Activated naive CD4-positive, alpha-beta T cell treated with anti-CD3 and anti-CD28 coated beads, Interleukin-2, amount 50 U/mL, for 24 hours (primary cell): Measurements from ENCODE around the gene MLLT1.
A peak's percentile ranks its signal among the peaks of the same experiment; 100 is the strongest.

Source experiments
- H3K27ac Mint-ChIP-seq: one replicate; pipeline ENCODE4 v1.8.0; 2021; ENCODE audit warnings: mild to moderate bottlenecking, mixed read lengths
- H3K27me3 Mint-ChIP-seq: one replicate; pipeline ENCODE4 v1.8.0; 2021; ENCODE audit warnings: mixed read lengths
- H3K36me3 Mint-ChIP-seq: one replicate; pipeline ENCODE4 v1.8.0; 2021; ENCODE audit warnings: mixed read lengths
- H3K4me1 Mint-ChIP-seq: one replicate; pipeline ENCODE4 v1.8.0; 2021; ENCODE audit warnings: mixed read lengths
- H3K4me3 Mint-ChIP-seq: one replicate; pipeline ENCODE4 v1.8.0; 2021; ENCODE audit warnings: mild to moderate bottlenecking, mixed read lengths
- H3K9me3 Mint-ChIP-seq: one replicate; pipeline ENCODE4 v1.8.0; 2021; ENCODE audit warnings: mixed read lengths

The MLLT1 gene

DNA sequence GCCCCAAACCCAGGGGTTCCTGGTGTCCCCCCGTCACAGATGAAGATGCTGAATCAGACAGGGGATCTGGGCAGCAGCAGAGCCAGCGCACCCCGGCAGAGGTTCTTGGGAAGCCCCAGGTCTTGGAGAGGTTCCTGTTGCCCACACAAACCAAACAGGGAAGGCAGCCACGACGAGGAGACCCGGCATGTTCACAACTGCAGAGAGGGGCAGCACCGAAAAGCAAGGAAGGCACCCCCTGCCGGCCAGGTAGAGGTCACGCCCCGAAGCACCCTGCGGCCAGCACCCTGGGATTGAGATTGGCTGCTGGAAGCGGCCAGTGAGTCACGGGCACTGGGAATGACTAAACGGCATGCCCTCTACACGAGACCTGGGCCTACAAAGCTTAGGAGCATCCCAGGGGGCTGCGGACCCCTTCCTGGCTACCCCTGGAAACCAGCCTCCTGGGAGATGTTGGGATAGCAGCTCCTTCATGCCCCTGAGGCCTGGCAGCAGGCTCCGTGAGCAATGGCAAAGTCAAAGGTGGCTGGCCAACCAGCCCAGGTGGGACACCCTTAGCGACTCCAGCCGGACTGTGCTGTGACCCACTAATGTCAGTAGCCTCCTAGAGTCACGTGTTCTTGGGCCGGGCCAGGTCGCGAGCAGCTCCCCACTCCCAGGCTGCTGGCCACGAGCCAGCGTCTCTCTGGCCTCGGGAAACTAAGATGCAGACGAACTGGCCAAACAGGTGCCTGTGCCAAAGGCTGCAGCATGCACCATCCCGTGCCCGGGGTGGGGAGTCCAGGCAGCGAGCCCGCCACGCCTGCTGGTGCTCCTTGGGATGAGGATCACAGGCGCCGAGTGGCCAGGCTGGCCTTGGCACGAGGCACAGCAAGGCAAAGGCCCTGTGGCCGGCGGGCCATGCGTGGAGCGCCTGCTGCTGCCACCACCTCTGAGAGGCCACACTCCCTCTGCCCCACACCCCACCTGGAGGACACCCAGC lies 43.2 kb downstream of the MLLT1 start:
- no peak overlapping the region for H3K27ac Mint-ChIP-seq
- no peaks in the 10 kb centered on the region for H3K27me3 Mint-ChIP-seq
- no peaks in the 10 kb centered on the region for H3K36me3 Mint-ChIP-seq
- no peak overlapping the region for H3K4me3 Mint-ChIP-seq
- no peaks in the 10 kb centered on the region for H3K9me3 Mint-ChIP-seq
- H3K4me1 Mint-ChIP-seq: peaks cover 38% of the 10 kb centered on the region

DNA sequence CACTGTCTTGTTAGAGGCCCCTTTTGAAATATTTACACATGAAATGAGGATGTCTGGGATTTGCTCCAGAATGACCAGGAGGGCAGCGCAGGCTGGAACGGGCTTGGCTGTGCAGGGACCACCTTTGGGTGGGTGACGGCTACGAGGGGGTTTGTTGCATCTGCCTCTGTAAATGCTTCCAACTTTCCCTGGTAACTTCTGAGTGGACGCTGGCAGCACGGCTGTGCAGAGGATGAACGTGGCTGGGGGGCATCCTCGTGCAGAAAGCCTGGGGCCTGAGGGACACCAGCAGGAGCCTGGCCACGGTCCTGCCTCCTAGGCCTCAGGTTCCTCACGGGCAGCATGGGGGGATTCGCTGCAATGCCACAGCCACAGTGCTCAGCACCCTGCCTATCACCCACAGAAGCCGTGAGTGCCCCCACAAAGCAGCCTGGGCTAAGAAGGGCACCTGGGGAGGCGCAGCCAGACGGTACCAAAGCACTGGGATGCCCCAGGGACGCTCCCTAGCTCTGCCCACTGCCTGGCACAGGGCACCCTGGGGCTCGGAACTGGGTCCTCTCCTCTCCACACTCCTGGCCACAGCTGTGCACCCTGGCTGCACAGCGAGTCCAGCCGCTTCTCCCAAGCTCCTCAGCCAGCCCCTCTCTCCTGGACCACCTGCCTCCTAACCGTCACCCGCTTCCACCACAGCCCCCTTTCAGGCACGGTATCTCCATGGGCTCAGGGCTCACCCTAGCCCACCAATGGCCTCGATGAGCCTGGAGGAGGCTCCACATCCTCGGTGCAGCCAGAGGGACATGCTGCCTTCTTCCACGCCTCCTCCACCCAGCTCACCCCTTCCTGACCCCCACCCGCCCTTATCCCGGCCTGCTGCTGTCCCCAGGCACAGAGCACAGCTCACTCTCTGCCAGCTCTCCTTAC lies 44.5 kb downstream of the MLLT1 start:
- H3K9me3 Mint-ChIP-seq: no peaks in the 10 kb centered on the region
- no peak overlapping the region for H3K4me3 Mint-ChIP-seq
- peaks cover 44% of the 10 kb centered on the region for H3K4me1 Mint-ChIP-seq
- no peak overlapping the region for H3K27ac Mint-ChIP-seq
- no peaks in the 10 kb centered on the region for H3K27me3 Mint-ChIP-seq
- peaks cover 4% of the 10 kb centered on the region for H3K36me3 Mint-ChIP-seq

DNA sequence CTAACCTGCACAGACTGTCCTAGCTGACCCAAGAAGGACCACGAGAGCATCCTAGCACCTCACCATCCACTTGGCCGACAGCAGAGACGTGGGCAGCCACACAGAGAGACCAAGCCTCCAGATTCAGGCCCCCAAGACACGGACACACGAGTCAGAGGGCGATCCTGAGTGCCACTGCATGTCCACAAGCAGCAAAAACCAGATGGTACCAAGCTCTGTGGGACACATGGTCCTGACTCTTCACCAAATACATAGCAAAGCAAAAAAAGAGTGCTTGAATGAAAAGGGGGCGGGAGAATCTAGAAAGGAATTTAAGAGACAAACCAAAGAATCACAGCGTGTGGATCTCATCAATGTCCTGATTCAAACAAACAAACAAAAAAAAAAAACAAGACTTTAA lies 45.2 kb downstream of the MLLT1 start:
- H3K4me1 Mint-ChIP-seq: peaks cover 41% of the 10 kb centered on the region
- H3K9me3 Mint-ChIP-seq: no peaks in the 10 kb centered on the region
- H3K36me3 Mint-ChIP-seq: peaks cover 5% of the 10 kb centered on the region
- no peak overlapping the region for H3K4me3 Mint-ChIP-seq
- no peaks in the 10 kb centered on the region for H3K27me3 Mint-ChIP-seq
- H3K27ac Mint-ChIP-seq: no peak overlapping the region

DNA sequence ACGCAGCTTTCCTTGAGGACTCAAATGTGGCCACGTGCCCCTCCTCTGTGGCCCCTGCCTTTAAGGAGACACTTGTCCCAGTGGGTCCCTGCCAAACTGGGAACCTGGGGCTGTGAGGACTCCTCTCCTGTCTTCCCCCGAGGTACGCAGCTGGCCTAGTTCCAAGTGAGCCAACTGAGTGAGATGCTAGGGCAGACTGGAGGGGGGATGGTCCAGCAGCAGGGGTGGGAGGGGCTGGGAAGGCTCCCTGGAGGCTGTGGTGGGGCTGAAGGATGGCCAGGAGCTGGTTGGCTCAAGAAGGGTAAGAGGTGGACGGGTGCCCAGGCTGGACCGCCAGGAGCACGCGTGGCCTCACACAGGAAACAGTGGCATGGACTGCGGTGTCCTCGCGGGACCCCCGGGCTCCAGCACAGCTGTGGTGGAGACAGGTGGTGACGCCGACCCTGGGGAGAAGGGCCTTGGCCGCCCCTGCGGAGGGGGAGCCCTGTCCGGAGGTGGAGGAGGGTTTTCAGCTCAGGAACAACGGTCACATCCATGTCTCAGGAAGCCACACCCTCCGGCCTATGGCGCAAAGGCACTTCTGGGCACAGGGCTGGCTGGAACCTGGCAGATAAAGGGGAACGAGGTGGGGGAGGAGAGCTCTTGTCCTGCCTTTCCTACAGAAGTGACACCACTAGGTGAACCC lies 45.8 kb downstream of the MLLT1 start:
- Mint-ChIP-seq H3K4me1 (peaks cover 35% of the 10 kb centered on the region), H3K36me3 (peaks cover 5% of the 10 kb centered on the region), H3K27ac (no peak overlapping the region), H3K4me3 (no peak overlapping the region), H3K9me3 (no peaks in the 10 kb centered on the region), H3K27me3 (no peaks in the 10 kb centered on the region)

DNA sequence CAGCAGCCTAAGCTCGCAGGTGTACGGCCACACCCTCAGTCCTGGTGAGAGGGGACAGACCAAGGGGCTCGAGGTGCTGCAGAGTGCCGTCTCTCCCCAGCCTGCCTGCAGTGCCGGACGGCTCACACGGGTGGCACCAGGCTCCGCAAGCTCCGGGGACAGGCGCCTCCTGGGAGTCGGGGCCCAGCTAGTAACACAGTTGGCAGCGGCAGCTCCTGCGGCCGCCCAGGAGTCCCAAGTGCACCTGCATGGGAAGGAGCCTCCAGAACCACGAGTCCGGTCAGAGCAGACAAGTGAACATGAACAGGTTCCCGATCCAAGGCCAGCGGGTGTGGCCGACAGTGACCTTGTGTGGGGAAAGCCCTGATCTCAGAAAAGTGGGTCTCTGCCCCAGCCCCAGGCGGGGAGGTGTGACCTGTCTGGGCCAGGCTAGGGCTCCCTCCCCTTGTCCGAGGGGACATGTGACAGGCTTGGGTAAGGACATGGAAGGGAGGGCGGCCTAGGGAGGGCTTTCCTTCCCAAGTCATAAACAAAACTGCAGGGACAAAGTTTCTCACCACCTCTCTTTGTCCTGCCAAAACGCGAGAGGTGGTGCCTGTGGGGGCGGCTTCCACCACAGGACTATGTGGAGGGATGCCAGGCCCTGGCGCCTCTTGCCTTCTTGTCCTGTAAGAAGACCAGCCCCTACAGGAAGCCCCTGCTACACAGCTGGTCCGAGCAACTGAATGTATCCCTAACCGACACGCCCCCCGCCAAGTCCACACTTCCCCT lies 46.5 kb downstream of the MLLT1 start:
- Mint-ChIP-seq H3K27me3 (no peaks in the 10 kb centered on the region), H3K36me3 (peaks cover 5% of the 10 kb centered on the region), H3K9me3 (no peaks in the 10 kb centered on the region), H3K27ac (no peak overlapping the region), H3K4me3 (no peak overlapping the region), H3K4me1 (peaks cover 29% of the 10 kb centered on the region)

DNA sequence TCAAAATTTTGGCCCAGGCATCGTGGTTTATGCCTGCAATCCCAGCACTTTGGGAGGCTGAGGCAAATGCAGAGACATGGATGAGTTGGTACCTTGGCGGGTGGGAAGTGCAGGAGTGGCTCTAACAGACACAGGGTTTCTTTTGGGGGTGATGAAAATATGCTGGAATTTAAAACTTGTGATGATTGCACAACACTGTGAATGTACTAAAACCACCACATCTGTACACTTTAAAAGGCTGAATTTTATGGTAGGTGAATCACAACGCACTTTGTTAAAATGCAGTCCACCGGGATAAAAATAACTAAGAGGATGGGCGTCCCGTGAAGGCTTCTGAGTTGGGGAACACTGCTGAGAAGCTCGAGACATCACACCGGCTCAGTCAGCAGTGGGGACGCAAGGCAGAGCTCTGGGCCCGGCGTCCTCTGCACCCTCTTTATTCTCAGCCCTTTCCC lies 47.1 kb downstream of the MLLT1 start:
- no peak overlapping the region for H3K27ac Mint-ChIP-seq
- H3K4me1 Mint-ChIP-seq: peaks cover 25% of the 10 kb centered on the region
- no peak overlapping the region for H3K4me3 Mint-ChIP-seq
- H3K36me3 Mint-ChIP-seq: peaks cover 5% of the 10 kb centered on the region
- no peaks in the 10 kb centered on the region for H3K27me3 Mint-ChIP-seq
- H3K9me3 Mint-ChIP-seq: no peaks in the 10 kb centered on the region

DNA sequence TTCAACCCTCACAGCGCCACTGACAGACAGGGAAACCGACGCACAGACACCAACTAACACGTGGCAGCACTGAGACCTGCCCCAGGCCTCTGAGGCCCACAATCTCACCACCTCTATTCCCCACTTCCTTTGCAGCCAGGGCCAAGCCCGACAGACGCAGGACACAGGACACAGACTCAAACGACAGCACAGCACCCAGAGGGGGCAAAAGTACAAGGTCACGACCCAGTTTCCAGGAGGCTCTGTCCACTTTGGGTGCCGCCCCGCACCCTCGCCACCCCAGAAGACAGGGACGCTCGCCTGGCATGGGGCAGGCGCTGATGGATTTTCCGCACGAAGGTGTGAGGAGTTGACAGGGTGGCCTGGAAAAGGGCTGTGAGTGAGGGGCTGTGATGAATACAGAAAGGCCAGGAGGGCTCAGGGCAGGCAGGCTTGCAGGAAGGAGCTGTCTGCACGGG lies 48.8 kb downstream of the MLLT1 start:
- no peak overlapping the region for H3K27ac Mint-ChIP-seq
- H3K4me3 Mint-ChIP-seq: no peak overlapping the region
- H3K27me3 Mint-ChIP-seq: no peaks in the 10 kb centered on the region
- no peaks in the 10 kb centered on the region for H3K9me3 Mint-ChIP-seq
- peaks cover 5% of the 10 kb centered on the region for H3K36me3 Mint-ChIP-seq
- peaks cover 23% of the 10 kb centered on the region for H3K4me1 Mint-ChIP-seq

DNA sequence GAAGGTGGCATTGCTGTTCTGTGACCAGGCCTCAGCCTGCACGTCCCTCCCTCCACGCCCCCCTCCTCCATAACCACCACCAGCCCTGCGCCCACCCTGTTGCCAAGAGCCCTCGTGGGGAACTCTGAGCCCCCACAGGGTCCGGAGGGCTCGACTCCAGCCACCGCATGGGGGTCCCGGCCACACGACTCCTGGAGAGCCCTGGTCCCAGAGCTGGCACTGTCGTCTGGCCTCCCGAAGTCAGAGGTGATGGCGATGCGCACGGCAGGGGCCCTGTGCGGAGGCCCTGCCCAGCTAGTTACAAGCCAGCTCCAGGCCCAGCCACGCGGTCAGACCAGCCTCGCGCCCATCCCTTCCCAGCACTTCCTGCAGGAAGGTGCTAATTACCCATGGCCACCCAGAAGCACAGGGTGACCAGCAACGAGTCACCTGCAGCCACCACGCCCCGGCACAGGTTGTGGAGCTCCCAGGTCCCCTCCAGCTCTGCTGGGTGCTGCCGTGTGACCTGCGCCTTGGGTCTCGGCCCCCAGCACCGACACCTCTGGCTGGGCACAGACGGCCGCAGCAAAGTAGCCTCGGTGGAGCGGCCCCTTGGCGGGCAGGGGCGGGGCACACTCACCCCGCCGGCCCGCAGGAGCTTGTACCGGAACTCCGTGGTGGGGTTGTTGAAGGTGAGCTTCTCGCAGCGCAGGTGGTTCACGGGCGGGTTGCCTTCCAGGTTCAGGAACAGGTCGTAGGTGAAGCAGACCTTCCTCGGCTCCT lies 49.6 kb downstream of the MLLT1 start:
- Mint-ChIP-seq H3K27me3 (no peaks in the 10 kb centered on the region), H3K4me3 (no peak overlapping the region), H3K9me3 (no peaks in the 10 kb centered on the region), H3K4me1 (peaks cover 16% of the 10 kb centered on the region), H3K36me3 (peaks cover 5% of the 10 kb centered on the region), H3K27ac (no peak overlapping the region)

DNA sequence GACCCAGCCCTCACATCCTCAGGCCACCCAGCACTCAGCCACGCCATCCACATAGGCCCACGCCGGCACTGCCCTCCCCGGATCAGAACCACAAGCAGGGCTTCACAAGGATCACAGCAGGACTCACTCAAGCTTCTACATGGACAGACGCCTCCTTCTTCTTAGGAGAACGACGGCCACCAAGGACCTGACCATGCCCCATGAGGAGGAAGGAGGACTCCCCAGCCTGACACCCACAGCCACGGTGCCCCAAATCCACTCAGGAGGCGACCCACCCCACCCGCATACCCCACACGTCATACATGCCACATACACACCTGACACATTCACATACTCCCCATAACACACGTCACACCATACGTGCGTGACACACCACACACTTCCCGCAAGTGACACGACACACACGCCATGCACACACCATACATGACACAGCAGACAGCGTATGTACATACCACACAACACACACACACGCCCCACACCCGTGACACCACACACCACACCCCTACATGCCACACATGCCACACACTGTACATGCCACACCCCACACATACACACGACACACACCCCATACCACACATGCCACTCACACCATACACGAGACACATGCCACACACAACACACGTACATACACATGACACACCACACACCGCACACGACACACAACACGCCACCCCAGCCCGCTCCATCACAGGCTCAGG lies 50.4 kb downstream of the MLLT1 start:
- H3K4me1 Mint-ChIP-seq: peaks cover 8% of the 10 kb centered on the region
- H3K36me3 Mint-ChIP-seq: peaks cover 5% of the 10 kb centered on the region
- H3K4me3 Mint-ChIP-seq: no peak overlapping the region
- no peaks in the 10 kb centered on the region for H3K27me3 Mint-ChIP-seq
- H3K27ac Mint-ChIP-seq: peak overlapping the region; percentile 73
- H3K9me3 Mint-ChIP-seq: no peaks in the 10 kb centered on the region

DNA sequence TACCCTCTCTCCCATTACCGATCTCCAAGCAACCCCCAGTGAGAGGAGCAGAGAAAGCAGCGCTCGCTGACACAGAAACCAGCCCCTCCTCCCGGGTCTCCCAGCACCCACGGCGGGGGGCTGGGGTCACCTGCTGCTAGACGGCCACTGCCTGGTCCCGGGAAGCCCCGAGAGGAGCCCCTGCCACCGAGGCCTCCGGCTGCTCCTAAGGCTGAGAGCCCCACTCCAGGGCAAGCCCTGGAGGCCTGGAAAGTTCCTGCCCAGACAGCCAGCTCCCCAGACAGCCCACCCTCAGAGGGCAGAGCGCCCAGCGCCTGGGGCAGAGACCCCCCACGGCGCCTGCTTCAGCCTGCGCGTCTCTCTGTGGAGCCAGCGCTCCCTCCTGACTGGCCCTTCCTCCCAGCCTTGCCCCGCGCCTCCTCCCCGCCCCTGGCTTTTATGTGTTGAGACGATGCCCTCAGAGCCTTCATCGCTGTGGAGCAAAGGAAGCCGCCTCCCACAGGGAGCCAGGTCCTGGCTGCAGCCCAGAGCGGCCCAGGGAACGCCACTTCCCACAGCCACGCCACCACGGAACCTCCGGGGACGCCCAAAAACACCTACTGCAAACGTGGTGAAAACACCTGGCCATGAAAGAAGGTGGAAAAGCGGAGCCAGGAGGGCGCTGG lies 51.1 kb downstream of the MLLT1 start:
- H3K36me3 Mint-ChIP-seq: peaks cover 5% of the 10 kb centered on the region
- H3K27ac Mint-ChIP-seq: no peak overlapping the region
- H3K27me3 Mint-ChIP-seq: no peaks in the 10 kb centered on the region
- H3K4me3 Mint-ChIP-seq: no peak overlapping the region
- no peaks in the 10 kb centered on the region for H3K9me3 Mint-ChIP-seq
- peaks cover 7% of the 10 kb centered on the region for H3K4me1 Mint-ChIP-seq

DNA sequence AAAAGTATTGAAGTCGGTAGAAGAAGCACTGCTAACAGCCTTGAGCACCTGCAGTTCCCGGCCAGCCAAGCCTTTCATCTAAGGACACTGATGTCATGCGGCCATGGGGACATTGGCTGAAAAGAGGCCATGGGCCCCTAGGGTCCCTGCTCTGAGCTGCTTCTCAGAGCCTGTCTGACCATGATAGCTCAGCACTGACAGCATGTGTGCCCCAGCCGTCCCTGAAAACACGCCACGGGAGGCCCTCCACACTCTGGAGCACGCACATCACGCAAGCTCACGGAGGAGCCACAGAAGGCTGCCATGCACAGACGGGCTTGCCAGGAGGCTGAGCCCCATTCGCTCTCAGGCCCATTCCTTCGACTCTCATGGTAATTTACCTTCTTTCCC lies 51.8 kb downstream of the MLLT1 start:
- no peak overlapping the region for H3K27ac Mint-ChIP-seq
- no peaks in the 10 kb centered on the region for H3K27me3 Mint-ChIP-seq
- H3K4me1 Mint-ChIP-seq: peaks cover 7% of the 10 kb centered on the region
- peaks cover 5% of the 10 kb centered on the region for H3K36me3 Mint-ChIP-seq
- no peak overlapping the region for H3K4me3 Mint-ChIP-seq
- no peaks in the 10 kb centered on the region for H3K9me3 Mint-ChIP-seq

DNA sequence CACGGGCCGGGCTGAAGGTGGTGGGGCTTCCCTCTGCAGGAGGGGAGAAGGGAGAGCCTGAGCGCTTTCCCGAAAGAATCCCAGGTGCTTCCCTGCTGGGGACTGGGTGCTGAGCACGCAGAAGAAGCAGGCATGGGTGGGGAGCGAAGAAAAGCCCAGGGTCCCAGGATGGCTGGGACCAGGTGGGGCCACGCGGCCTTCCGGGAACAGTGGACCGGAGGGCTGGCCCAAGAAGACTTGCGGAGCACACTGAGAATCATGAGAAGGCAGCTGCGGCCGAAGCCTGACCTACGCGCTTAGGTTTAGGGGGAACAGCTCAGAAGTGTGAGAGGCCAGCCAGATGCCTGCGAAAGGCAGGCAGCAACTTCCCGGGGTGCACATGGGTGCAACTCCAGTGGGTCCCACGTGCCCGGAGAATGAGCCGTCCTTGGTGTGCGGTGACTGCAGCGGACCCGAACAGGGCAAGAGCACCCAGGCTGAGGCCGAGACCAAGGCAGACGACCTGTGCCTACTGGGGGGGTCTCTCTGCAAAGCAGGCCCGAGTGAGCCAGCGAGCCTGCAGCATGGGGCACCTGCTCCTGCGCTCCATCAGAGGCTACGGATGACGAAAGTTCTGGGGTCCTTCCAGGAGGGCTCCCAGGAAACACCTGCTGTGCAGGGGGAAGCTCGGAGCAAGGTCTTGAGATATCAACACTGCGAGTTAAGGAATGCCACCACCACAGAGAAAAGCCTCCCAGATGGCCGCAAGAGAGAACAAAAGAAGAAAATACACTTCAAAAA lies 52.4 kb downstream of the MLLT1 start:
- no peaks in the 10 kb centered on the region for H3K27me3 Mint-ChIP-seq
- peaks cover 7% of the 10 kb centered on the region for H3K4me1 Mint-ChIP-seq
- peaks cover 5% of the 10 kb centered on the region for H3K36me3 Mint-ChIP-seq
- H3K27ac Mint-ChIP-seq: no peak overlapping the region
- no peaks in the 10 kb centered on the region for H3K9me3 Mint-ChIP-seq
- no peak overlapping the region for H3K4me3 Mint-ChIP-seq
